K562 (cell line): ENCODE data around the gene PGS1. TPM values are rescaled to one million over a fixed set of nuclear protein-coding genes. Genes with fewer than 3 reads are reported as not detected.

Experiments used
- L3MBTL2 ChIP-seq: fragments of 450-650 bp; IDR thresholded peaks from 2 replicates; pipeline ENCODE4 v1.6.1; 2016; ENCODE audit warnings: mild to moderate bottlenecking, moderate library complexity
- POLR3A ChIP-seq: IDR thresholded peaks from 2 replicates; pipeline ENCODE4 v1.6.1; 2011; ENCODE audit warnings: borderline replicate concordance, mild to moderate bottlenecking, moderate library complexity; ENCODE audit not compliant: insufficient read length, insufficient read depth; ENCODE audit errors: extremely low read depth
- TBL1XR1 ChIP-seq, 2 experiments: IDR thresholded peaks; 2 replicates each; pipeline ENCODE4 v1.6.1; 2012; ENCODE audit warnings: improper control_type of control experiment in 2 of 2, low read length in 2 of 2, mild to moderate bottlenecking in 1 of 2
- ZNF3 ChIP-seq: fragments of 250-450 bp; sonication (Bioruptor Pico); IDR thresholded peaks from 2 replicates; pipeline ENCODE4 v1.5.0; 2021; ENCODE audit warnings: mild to moderate bottlenecking, moderate library complexity
- polyA plus RNA-seq, 8 experiments: library from polyadenylated mRNA; depleted of rRNA in 4 of 8; stranded (reverse) in 5 of 8; unstranded in 3 of 8; fragments of >200 nt; fragmentation: Nextera tagmentation in 2 of 8; fragmentation: Illumina TruSeq in 1 of 8; extraction: Ambion mirVana in 2 of 8; extraction: Trizol in 1 of 8; gene quantifications; 2 replicates each; pipeline versions ENCODE4 v1.2.1 to v1.2.3, GENCODE V29; 2011 to 2014; ENCODE audit warnings: inconsistent platforms in 1 of 8, missing spikeins in 1 of 8
- total RNA-seq, 7 experiments: library from RNA; depleted of rRNA in 6 of 7; stranded (reverse); fragments of >200 nt in 6 of 7; fragmentation: Illumina TruSeq in 2 of 7; extraction: Trizol in 2 of 7; gene quantifications; 2 replicates each; pipeline versions ENCODE4 v1.2.1 to v1.2.3, GENCODE V29; 2011 to 2021; ENCODE audit warnings: low replicate concordance in 1 of 7
- TF ChIP-seq, protein P1 (sequence below), 2 experiments: fragments of 450-650 bp; formaldehyde crosslinking in 1 of 2; IDR thresholded peaks; 2 replicates each; pipeline versions ENCODE4 v1.4.0 to v1.6.1; 2014 to 2020; ENCODE audit warnings: mild to moderate bottlenecking in 2 of 2, borderline replicate concordance in 1 of 2, low read depth in 1 of 2
- TF ChIP-seq, protein P2 (sequence below), 2 experiments: fragments of 450-650 bp in 1 of 2; sonication (generic) in 1 of 2; formaldehyde crosslinking in 1 of 2; IDR thresholded peaks; 2 replicates each; pipeline versions ENCODE4 v1.7.1 to v1.9.0; 2016 to 2022; ENCODE audit warnings: inconsistent platforms in 1 of 2, mild to moderate bottlenecking in 1 of 2, missing genetic modification reagents in 1 of 2

The PGS1 gene
- total and polyA plus RNA-seq, 9 of the 15 experiments (the other 6 are each of a cell fraction or from before 2014, with no cell fraction given) = 1.3 to 39.4 (median 22.3) TPM

DNA sequence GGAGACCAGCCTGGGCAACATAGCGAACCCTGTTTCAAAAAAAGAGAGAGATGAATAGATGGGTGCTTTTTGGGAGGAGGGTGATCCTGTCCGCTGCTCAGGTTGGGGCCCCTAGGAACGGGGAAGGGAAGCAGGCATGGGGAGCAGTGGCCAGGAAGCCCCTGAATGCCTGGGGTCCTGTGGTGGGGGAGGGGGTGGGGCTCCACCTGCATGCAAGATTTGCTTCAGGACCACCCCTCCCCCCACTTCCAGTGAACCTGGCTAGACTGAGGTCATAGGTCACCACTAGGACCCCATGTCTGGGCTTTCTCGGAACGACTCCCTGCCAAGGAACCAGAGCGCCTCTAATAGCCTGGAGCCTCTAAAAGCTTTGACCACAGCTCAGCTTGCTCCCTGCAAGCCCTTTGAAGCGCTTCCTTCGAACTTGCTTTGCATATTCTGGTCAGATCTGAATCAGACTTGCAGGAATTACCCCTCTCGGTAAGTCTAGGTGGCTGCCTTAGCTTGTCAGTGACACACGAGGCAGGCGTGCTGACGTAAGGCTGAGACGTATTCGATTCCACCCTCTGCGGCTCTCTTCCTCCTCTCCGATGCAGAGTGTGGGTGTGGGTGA is 22.2 kb upstream of the PGS1 start (continued):
- TF ChIP-seq TBL1XR1 (IDR thresholded peaks at IDR 0.05; ENCODE audit: low read length in 2 of 2) = no peak
- TF ChIP-seq, protein P1, sequence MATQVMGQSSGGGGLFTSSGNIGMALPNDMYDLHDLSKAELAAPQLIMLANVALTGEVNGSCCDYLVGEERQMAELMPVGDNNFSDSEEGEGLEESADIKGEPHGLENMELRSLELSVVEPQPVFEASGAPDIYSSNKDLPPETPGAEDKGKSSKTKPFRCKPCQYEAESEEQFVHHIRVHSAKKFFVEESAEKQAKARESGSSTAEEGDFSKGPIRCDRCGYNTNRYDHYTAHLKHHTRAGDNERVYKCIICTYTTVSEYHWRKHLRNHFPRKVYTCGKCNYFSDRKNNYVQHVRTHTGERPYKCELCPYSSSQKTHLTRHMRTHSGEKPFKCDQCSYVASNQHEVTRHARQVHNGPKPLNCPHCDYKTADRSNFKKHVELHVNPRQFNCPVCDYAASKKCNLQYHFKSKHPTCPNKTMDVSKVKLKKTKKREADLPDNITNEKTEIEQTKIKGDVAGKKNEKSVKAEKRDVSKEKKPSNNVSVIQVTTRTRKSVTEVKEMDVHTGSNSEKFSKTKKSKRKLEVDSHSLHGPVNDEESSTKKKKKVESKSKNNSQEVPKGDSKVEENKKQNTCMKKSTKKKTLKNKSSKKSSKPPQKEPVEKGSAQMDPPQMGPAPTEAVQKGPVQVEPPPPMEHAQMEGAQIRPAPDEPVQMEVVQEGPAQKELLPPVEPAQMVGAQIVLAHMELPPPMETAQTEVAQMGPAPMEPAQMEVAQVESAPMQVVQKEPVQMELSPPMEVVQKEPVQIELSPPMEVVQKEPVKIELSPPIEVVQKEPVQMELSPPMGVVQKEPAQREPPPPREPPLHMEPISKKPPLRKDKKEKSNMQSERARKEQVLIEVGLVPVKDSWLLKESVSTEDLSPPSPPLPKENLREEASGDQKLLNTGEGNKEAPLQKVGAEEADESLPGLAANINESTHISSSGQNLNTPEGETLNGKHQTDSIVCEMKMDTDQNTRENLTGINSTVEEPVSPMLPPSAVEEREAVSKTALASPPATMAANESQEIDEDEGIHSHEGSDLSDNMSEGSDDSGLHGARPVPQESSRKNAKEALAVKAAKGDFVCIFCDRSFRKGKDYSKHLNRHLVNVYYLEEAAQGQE (IDR thresholded peaks at IDR 0.05; ENCODE audit: borderline replicate concordance) = peak; percentile 27; the same call in 1 of the 2 replicates
- TF ChIP-seq, protein P1 (CRISPR knock-in tag; IDR thresholded peaks at IDR 0.05; ENCODE audit: low read depth) = no peak
- peak; percentile 32; the same call in 1 of the 2 replicates for TF ChIP-seq L3MBTL2
- no peak for TF ChIP-seq ZNF3 (CRISPR knock-in tag)
- TF ChIP-seq, protein P2, sequence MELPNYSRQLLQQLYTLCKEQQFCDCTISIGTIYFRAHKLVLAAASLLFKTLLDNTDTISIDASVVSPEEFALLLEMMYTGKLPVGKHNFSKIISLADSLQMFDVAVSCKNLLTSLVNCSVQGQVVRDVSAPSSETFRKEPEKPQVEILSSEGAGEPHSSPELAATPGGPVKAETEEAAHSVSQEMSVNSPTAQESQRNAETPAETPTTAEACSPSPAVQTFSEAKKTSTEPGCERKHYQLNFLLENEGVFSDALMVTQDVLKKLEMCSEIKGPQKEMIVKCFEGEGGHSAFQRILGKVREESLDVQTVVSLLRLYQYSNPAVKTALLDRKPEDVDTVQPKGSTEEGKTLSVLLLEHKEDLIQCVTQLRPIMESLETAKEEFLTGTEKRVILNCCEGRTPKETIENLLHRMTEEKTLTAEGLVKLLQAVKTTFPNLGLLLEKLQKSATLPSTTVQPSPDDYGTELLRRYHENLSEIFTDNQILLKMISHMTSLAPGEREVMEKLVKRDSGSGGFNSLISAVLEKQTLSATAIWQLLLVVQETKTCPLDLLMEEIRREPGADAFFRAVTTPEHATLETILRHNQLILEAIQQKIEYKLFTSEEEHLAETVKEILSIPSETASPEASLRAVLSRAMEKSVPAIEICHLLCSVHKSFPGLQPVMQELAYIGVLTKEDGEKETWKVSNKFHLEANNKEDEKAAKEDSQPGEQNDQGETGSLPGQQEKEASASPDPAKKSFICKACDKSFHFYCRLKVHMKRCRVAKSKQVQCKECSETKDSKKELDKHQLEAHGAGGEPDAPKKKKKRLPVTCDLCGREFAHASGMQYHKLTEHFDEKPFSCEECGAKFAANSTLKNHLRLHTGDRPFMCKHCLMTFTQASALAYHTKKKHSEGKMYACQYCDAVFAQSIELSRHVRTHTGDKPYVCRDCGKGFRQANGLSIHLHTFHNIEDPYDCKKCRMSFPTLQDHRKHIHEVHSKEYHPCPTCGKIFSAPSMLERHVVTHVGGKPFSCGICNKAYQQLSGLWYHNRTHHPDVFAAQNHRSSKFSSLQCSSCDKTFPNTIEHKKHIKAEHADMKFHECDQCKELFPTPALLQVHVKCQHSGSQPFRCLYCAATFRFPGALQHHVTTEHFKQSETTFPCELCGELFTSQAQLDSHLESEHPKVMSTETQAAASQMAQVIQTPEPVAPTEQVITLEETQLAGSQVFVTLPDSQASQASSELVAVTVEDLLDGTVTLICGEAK (IDR thresholded peaks at IDR 0.05) = no peak
- TF ChIP-seq, protein P2 (CRISPR knock-in tag; IDR thresholded peaks at IDR 0.05) = no peak
- TF ChIP-seq POLR3A = no peak
